Measurements from ENCODE around the gene KHDRBS2.

KHDRBS2 gene

DNA sequence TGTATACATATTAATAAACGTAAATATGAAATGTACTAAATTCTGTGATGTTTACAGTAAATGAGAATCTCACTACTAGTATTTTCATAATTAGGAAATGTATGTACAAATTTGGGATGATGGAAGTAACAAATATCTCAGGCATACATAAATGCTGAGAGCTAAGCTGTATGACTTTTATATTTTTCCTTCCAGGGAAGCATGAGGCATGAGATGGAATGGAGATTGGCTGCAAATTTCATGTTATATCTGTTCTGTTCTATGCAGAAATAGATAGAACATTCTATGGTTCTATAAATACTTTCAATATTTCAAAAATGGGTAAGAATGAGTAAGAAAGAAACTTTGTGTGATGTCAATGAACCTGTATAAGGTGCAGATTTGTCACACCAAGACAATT, 335.2 kb downstream of the KHDRBS2 start:
- Histone ChIP-seq H3K4me1 (ENCODE audit: control insufficient read depth, insufficient read depth, low read length) (no peaks in the 10 kb centered on the region), H3K9ac (ENCODE audit: low read depth, low read length) (no peak overlapping the region), H3K36me3 (ENCODE audit: control insufficient read depth, insufficient read depth, low read length) (no peaks in the 10 kb centered on the region), H3K27me3 (ENCODE audit: control insufficient read depth, insufficient read depth, low read length) (no peaks in the 10 kb centered on the region), H3K4me3 (ENCODE audit: low read depth, low read length) (no peak overlapping the region), H3K9me3 (ENCODE audit: control insufficient read depth, insufficient read depth, low read length) (no peaks in the 10 kb centered on the region), H3K27ac (ENCODE audit: low read depth, low read length) (no peak overlapping the region)

DNA sequence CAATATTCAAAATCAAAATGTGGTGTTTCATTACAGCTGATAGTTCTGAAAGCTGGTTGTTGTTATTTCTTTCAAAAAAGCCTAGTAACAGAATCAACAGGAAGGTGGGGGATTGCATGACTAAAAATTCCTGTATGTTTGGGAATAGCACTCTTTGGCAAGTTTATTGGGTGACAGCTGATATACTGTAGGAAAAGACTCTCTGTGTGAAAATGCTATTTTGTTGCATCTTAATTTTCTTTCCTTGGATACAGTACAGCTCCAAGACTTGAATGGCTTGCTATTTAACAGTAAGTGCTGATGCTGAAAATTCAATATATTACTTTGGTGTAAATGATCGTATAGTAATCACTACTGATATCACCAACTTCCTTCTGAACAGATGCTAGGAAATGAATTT, 336.1 kb downstream of the KHDRBS2 start:
- Histone ChIP-seq H3K36me3 (ENCODE audit: control insufficient read depth, insufficient read depth, low read length) (no peaks in the 10 kb centered on the region), H3K27ac (ENCODE audit: low read depth, low read length) (no peak overlapping the region), H3K4me1 (ENCODE audit: control insufficient read depth, insufficient read depth, low read length) (no peaks in the 10 kb centered on the region), H3K4me3 (ENCODE audit: low read depth, low read length) (no peak overlapping the region), H3K27me3 (ENCODE audit: control insufficient read depth, insufficient read depth, low read length) (no peaks in the 10 kb centered on the region), H3K9me3 (ENCODE audit: control insufficient read depth, insufficient read depth, low read length) (no peaks in the 10 kb centered on the region), H3K9ac (ENCODE audit: low read depth, low read length) (no peak overlapping the region)

GRCh38 chr6:61949161-61949560, 336.9 kb downstream of the KHDRBS2 start:
- Histone ChIP-seq H3K4me3 (ENCODE audit: low read depth, low read length) (no peak overlapping the region), H3K9ac (ENCODE audit: low read depth, low read length) (no peak overlapping the region), H3K9me3 (ENCODE audit: control insufficient read depth, insufficient read depth, low read length) (no peaks in the 10 kb centered on the region), H3K27ac (ENCODE audit: low read depth, low read length) (no peak overlapping the region), H3K36me3 (ENCODE audit: control insufficient read depth, insufficient read depth, low read length) (no peaks in the 10 kb centered on the region), H3K4me1 (ENCODE audit: control insufficient read depth, insufficient read depth, low read length) (no peaks in the 10 kb centered on the region), H3K27me3 (ENCODE audit: control insufficient read depth, insufficient read depth, low read length) (no peaks in the 10 kb centered on the region)

- Histone ChIP-seq H3K4me1 (ENCODE audit: control insufficient read depth, insufficient read depth, low read length) (no peaks in the 10 kb centered on the region), H3K9ac (ENCODE audit: low read depth, low read length) (no peak overlapping the region), H3K27me3 (ENCODE audit: control insufficient read depth, insufficient read depth, low read length) (no peaks in the 10 kb centered on the region), H3K4me3 (ENCODE audit: low read depth, low read length) (no peak overlapping the region), H3K36me3 (ENCODE audit: control insufficient read depth, insufficient read depth, low read length) (no peaks in the 10 kb centered on the region), H3K27ac (ENCODE audit: low read depth, low read length) (no peak overlapping the region), H3K9me3 (ENCODE audit: control insufficient read depth, insufficient read depth, low read length) (no peaks in the 10 kb centered on the region)
Measured at GRCh38 chr6:61947311-61947947, 338.6 kb downstream of the KHDRBS2 start.

GRCh38 chr6:61940919-61941318, 345.1 kb downstream of the KHDRBS2 start:
- H3K27ac ChIP-seq (ENCODE audit: low read depth, low read length): no peak overlapping the region
- 0 out of 2 replicates have a peak, but pooled peaks cover 3% of the 10 kb centered on the region for H3K4me1 ChIP-seq (ENCODE audit: control insufficient read depth, insufficient read depth, low read length)
- no peaks in the 10 kb centered on the region for H3K9me3 ChIP-seq (ENCODE audit: control insufficient read depth, insufficient read depth, low read length)
- no peak overlapping the region for H3K4me3 ChIP-seq (ENCODE audit: low read depth, low read length)
- no peaks in the 10 kb centered on the region for H3K36me3 ChIP-seq (ENCODE audit: control insufficient read depth, insufficient read depth, low read length)
- H3K9ac ChIP-seq (ENCODE audit: low read depth, low read length): no peak overlapping the region
- H3K27me3 ChIP-seq (ENCODE audit: control insufficient read depth, insufficient read depth, low read length): no peaks in the 10 kb centered on the region

GRCh38 chr6:61935242-61935846, 350.7 kb downstream of the KHDRBS2 start:
- Histone ChIP-seq H3K36me3 (ENCODE audit: control insufficient read depth, insufficient read depth, low read length) (no peaks in the 10 kb centered on the region), H3K27ac (ENCODE audit: low read depth, low read length) (no peak overlapping the region), H3K27me3 (ENCODE audit: control insufficient read depth, insufficient read depth, low read length) (no peaks in the 10 kb centered on the region), H3K9me3 (ENCODE audit: control insufficient read depth, insufficient read depth, low read length) (no peaks in the 10 kb centered on the region), H3K4me1 (ENCODE audit: control insufficient read depth, insufficient read depth, low read length) (0 out of 2 replicates have a peak, but pooled peaks cover 3% of the 10 kb centered on the region), H3K4me3 (ENCODE audit: low read depth, low read length) (no peak overlapping the region), H3K9ac (ENCODE audit: low read depth, low read length) (no peak overlapping the region)

GRCh38 chr6:61909486-61909885, 376.5 kb downstream of the KHDRBS2 start:
- H3K27ac ChIP-seq (ENCODE audit: low read depth, low read length): no peak overlapping the region
- no peak overlapping the region for H3K9ac ChIP-seq (ENCODE audit: low read depth, low read length)
- H3K4me1 ChIP-seq (ENCODE audit: control insufficient read depth, insufficient read depth, low read length): no peaks in the 10 kb centered on the region
- H3K27me3 ChIP-seq (ENCODE audit: control insufficient read depth, insufficient read depth, low read length): no peaks in the 10 kb centered on the region
- no peak overlapping the region for H3K4me3 ChIP-seq (ENCODE audit: low read depth, low read length)
- no peaks in the 10 kb centered on the region for H3K9me3 ChIP-seq (ENCODE audit: control insufficient read depth, insufficient read depth, low read length)
- no peaks in the 10 kb centered on the region for H3K36me3 ChIP-seq (ENCODE audit: control insufficient read depth, insufficient read depth, low read length)

DNA sequence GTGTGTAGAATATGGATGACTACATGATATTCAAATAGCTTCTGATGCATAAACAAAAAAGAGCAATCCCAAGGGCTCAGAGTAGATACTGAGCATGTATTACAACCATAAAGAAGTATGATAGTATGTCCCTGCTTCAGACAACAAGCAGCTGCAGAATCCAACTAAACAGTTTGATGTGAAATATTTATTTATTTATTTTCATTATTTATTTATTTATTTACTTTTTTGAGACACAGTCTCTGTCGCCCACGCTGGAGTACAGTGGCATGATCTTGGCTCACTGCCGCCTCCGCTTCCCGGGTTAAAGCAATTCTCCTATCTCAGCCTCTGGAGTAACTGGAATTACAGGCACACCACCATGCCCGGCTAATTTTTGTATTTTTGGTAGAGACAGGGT, 384.3 kb downstream of the KHDRBS2 start:
- H3K36me3 ChIP-seq (ENCODE audit: control insufficient read depth, insufficient read depth, low read length): no peaks in the 10 kb centered on the region
- no peak overlapping the region for H3K9ac ChIP-seq (ENCODE audit: low read depth, low read length)
- no peaks in the 10 kb centered on the region for H3K27me3 ChIP-seq (ENCODE audit: control insufficient read depth, insufficient read depth, low read length)
- no peaks in the 10 kb centered on the region for H3K9me3 ChIP-seq (ENCODE audit: control insufficient read depth, insufficient read depth, low read length)
- H3K4me1 ChIP-seq (ENCODE audit: control insufficient read depth, insufficient read depth, low read length): no peaks in the 10 kb centered on the region
- no peak overlapping the region for H3K4me3 ChIP-seq (ENCODE audit: low read depth, low read length)
- H3K27ac ChIP-seq (ENCODE audit: low read depth, low read length): no peak overlapping the region

DNA sequence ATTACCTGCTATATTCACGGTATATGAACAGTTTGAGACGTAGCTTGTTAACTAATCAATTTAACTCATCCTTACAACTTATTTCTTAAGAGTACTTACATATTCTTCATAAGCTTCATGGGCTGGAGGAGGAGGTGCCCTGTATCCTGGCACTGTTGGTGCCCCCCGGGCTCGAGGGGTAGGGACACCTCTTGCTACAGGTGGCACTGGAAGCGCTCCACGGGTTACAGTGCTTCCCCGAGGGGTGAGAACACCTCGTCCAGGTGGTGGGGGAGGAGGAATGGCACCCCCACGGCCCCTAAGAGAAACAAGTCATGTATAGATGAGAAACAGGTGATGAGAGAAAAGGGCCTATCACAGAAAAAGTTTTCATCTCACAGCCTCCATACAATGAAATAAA, 391.5 kb downstream of the KHDRBS2 start:
- H3K9me3 ChIP-seq (ENCODE audit: control insufficient read depth, insufficient read depth, low read length): no peaks in the 10 kb centered on the region
- no peaks in the 10 kb centered on the region for H3K27me3 ChIP-seq (ENCODE audit: control insufficient read depth, insufficient read depth, low read length)
- H3K4me1 ChIP-seq (ENCODE audit: control insufficient read depth, insufficient read depth, low read length): no peaks in the 10 kb centered on the region
- H3K9ac ChIP-seq (ENCODE audit: low read depth, low read length): no peak overlapping the region
- H3K36me3 ChIP-seq (ENCODE audit: control insufficient read depth, insufficient read depth, low read length): no peaks in the 10 kb centered on the region
- H3K4me3 ChIP-seq (ENCODE audit: low read depth, low read length): no peak overlapping the region
- no peak overlapping the region for H3K27ac ChIP-seq (ENCODE audit: low read depth, low read length)

DNA sequence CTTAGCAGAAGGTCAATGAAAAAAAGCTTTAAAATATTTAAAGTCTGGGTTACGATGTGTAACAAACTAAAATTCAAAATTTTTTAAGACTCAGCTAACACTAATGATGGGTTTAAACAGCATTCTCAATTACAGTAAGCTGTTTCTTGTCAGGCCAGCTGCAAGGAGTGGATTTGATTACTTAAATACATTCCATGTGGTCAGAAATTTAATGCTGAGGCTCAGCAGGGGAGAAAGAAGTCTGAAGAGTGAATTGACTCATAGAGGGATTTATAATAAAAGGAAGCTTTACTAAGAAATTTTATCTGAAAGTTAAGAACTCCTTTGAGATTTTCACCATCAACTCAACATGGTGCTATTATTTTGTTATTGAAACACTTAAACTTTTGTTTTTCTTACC, 398.6 kb downstream of the KHDRBS2 start:
- Histone ChIP-seq H3K4me3 (ENCODE audit: low read depth, low read length) (no peak overlapping the region), H3K9ac (ENCODE audit: low read depth, low read length) (no peak overlapping the region), H3K4me1 (ENCODE audit: control insufficient read depth, insufficient read depth, low read length) (peaks cover 30% of the 10 kb centered on the region), H3K27me3 (ENCODE audit: control insufficient read depth, insufficient read depth, low read length) (no peaks in the 10 kb centered on the region), H3K9me3 (ENCODE audit: control insufficient read depth, insufficient read depth, low read length) (no peaks in the 10 kb centered on the region), H3K36me3 (ENCODE audit: control insufficient read depth, insufficient read depth, low read length) (no peaks in the 10 kb centered on the region), H3K27ac (ENCODE audit: low read depth, low read length) (no peak overlapping the region)

DNA sequence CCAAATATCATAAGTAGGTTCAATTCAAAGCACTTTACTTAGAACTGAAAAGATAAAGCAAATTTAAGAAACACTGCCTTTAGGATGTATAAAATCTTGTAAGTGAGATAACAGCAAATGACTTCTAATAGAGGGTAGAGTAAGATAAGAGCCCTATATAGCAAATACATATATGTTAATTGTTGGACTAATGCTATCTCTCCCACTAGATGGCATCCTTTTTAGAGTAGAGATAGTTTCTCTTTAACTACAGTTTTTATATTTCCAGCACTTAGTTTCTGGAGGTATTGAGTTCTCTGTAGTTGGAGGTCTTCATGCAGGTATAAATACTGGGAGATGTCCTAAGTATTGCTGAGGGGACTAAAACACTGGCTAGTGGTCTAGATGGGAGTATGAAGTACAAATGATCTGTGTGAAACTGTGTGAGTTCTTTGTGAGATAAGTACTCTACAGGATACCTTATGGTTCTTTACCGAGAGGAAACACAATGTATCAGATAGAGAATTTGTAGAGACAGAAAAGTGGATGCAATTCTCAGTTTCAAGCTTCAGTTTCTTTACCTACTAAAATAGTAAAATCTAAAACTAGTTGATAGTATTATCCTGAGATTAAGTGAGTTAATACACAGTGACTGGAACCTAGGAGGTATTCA, 399.3 kb downstream of the KHDRBS2 start:
- no peaks in the 10 kb centered on the region for H3K36me3 ChIP-seq (ENCODE audit: control insufficient read depth, insufficient read depth, low read length)
- H3K27ac ChIP-seq (ENCODE audit: low read depth, low read length): peak overlapping the region; percentile 7
- no peak overlapping the region for H3K4me3 ChIP-seq (ENCODE audit: low read depth, low read length)

More for the DNA sequence above, 399.3 kb downstream of the KHDRBS2 start:
- Histone ChIP-seq H3K9ac (ENCODE audit: low read depth, low read length) (no peak overlapping the region), H3K4me1 (ENCODE audit: control insufficient read depth, insufficient read depth, low read length) (peaks cover 30% of the 10 kb centered on the region), H3K27me3 (ENCODE audit: control insufficient read depth, insufficient read depth, low read length) (no peaks in the 10 kb centered on the region), H3K9me3 (ENCODE audit: control insufficient read depth, insufficient read depth, low read length) (no peaks in the 10 kb centered on the region)
